Loucy (cell line): ENCODE data around the gene TPRA1.

Experiments used
- H2AFZ ChIP-seq: fragments of 200-600 bp; sonication (generic); 2 replicates; pipeline ENCODE4 v1.6.0; 2016; ENCODE audit warnings: antibody characterized with exemption, mild to moderate bottlenecking, low read length, moderate library complexity
- H3F3A ChIP-seq: fragments of 200-600 bp; 2 replicates; pipeline ENCODE4 v1.6.0; 2016; ENCODE audit warnings: antibody characterized with exemption, low read depth, mild to moderate bottlenecking
- H3K27me3 ChIP-seq: fragments of 200-600 bp; sonication (generic); 2 replicates; pipeline ENCODE4 v1.6.1; 2014; ENCODE audit warnings: low read length, mild to moderate bottlenecking; ENCODE audit not compliant: insufficient read depth, poor library complexity, severe bottlenecking
- H3K36me3 ChIP-seq: fragments of 200-600 bp; sonication (generic); 2 replicates; pipeline ENCODE4 v1.6.1; 2016; ENCODE audit warnings: low read length; ENCODE audit not compliant: insufficient read depth
- H3K4me1 ChIP-seq: fragments of 200-600 bp; sonication (generic); 2 replicates; pipeline ENCODE4 v1.5.1; 2014; ENCODE audit warnings: low read length, mild to moderate bottlenecking; ENCODE audit not compliant: insufficient read depth, poor library complexity, severe bottlenecking
- H3K4me2 ChIP-seq: fragments of 200-600 bp; sonication (generic); 2 replicates; pipeline ENCODE4 v1.6.0; 2014; ENCODE audit warnings: antibody characterized with exemption, low read length, low read depth, mild to moderate bottlenecking; ENCODE audit not compliant: poor library complexity, severe bottlenecking
- H3K4me3 ChIP-seq: fragments of 200-600 bp; sonication (generic); 2 replicates; pipeline ENCODE4 v1.5.1; 2014; ENCODE audit warnings: low read length, mild to moderate bottlenecking, mixed read lengths; ENCODE audit not compliant: poor library complexity, severe bottlenecking
- H3K79me2 ChIP-seq: fragments of 200-600 bp; sonication (generic); 2 replicates; pipeline ENCODE4 v1.6.1; 2014; ENCODE audit warnings: low read length; ENCODE audit not compliant: insufficient read depth
- H3K9ac ChIP-seq: fragments of 200-600 bp; sonication (generic); 2 replicates; pipeline ENCODE4 v1.6.0; 2014; ENCODE audit warnings: mild to moderate bottlenecking, low read depth, low read length, moderate library complexity; ENCODE audit not compliant: poor library complexity, severe bottlenecking
- H3K9me2 ChIP-seq: fragments of 200-600 bp; sonication (generic); replicated peaks from 2 replicates; pipeline ENCODE4 v1.6.1; 2016; ENCODE audit warnings: low read depth, low read length, mixed read lengths
- H3K9me3 ChIP-seq: fragments of 200-600 bp; sonication (generic); 2 replicates; pipeline ENCODE4 v1.6.1; 2014; ENCODE audit warnings: mild to moderate bottlenecking, antibody characterized with exemption, low read length, low read depth; ENCODE audit not compliant: insufficient read depth
- H4K20me1 ChIP-seq: fragments of 200-600 bp; sonication (generic); 2 replicates; pipeline ENCODE4 v1.6.0; 2014; ENCODE audit warnings: antibody characterized with exemption, low read length, mild to moderate bottlenecking; ENCODE audit not compliant: insufficient read depth, poor library complexity, severe bottlenecking
- CTCF ChIP-seq: fragments of 200-600 bp; sonication (generic); conservative IDR thresholded peaks from 2 replicates; pipeline ENCODE4 v1.5.1; 2014; ENCODE audit warnings: mild to moderate bottlenecking, antibody characterized with exemption, low read length
- EZH2phosphoT487 ChIP-seq: fragments of 200-600 bp; IDR thresholded peaks from 2 replicates; pipeline ENCODE4 v1.6.1; 2018; ENCODE audit warnings: antibody characterized with exemption, mild to moderate bottlenecking, moderate library complexity, borderline replicate concordance

TPRA1 gene

GRCh38 chr3:127612966-127613365 lies 22.4 kb upstream of the TPRA1 start:
- Histone ChIP-seq H3K9ac (no peak overlapping the region), H3K27me3 (no peaks in the 10 kb centered on the region), H3K4me3 (no peak overlapping the region), H2AFZ (no peak overlapping the region), H3K4me1 (peaks cover 27% of the 10 kb centered on the region), H3F3A (no peaks in the 10 kb centered on the region), H3K36me3 (peaks cover 95% of the 10 kb centered on the region; the same call in 1 of the 2 replicates), H4K20me1 (peaks cover 76% of the 10 kb centered on the region), H3K9me3 (no peaks in the 10 kb centered on the region), H3K4me2 (peak overlapping the region; percentile 30), H3K79me2 (peaks cover 76% of the 10 kb centered on the region), H3K9me2 (no peaks in the 10 kb centered on the region)
- TF ChIP-seq EZH2phosphoT487 (no peak), CTCF (no peak)

- no peak overlapping the region for H3K9ac ChIP-seq
- H3K27me3 ChIP-seq = no peaks in the 10 kb centered on the region
- H4K20me1 ChIP-seq = peaks cover 84% of the 10 kb centered on the region
- H3K79me2 ChIP-seq = peaks cover 92% of the 10 kb centered on the region
- H3K4me3 ChIP-seq = no peak overlapping the region
- H2AFZ ChIP-seq = no peak overlapping the region
- TF ChIP-seq EZH2phosphoT487 = no peak
- no peaks in the 10 kb centered on the region for H3K9me2 ChIP-seq
- peaks cover 27% of the 10 kb centered on the region for H3K4me1 ChIP-seq
- peaks cover 95% of the 10 kb centered on the region; the same call in 1 of the 2 replicates for H3K36me3 ChIP-seq
- no peaks in the 10 kb centered on the region for H3K9me3 ChIP-seq
- H3K4me2 ChIP-seq = no peak overlapping the region
- no peaks in the 10 kb centered on the region for H3F3A ChIP-seq
These were observed 20.7 kb upstream of the TPRA1 start for GRCh38 chr3:127611251-127611650.

- H3K9me2 ChIP-seq = no peaks in the 10 kb centered on the region
- no peak overlapping the region for H3K4me3 ChIP-seq
- H3K27me3 ChIP-seq = no peaks in the 10 kb centered on the region
- no peak overlapping the region for H3K9ac ChIP-seq
- TF ChIP-seq EZH2phosphoT487 (no peak), CTCF (no peak)
- peaks cover 95% of the 10 kb centered on the region; the same call in 1 of the 2 replicates for H3K36me3 ChIP-seq
- no peaks in the 10 kb centered on the region for H3F3A ChIP-seq
- peaks cover 84% of the 10 kb centered on the region for H4K20me1 ChIP-seq
- H3K79me2 ChIP-seq = peaks cover 94% of the 10 kb centered on the region
- no peaks in the 10 kb centered on the region for H3K9me3 ChIP-seq
- H3K4me1 ChIP-seq = peaks cover 34% of the 10 kb centered on the region
- no peak overlapping the region for H3K4me2 ChIP-seq
- no peak overlapping the region for H2AFZ ChIP-seq
These were observed 19.6 kb upstream of the TPRA1 start for GRCh38 chr3:127610105-127610504.

- H3F3A ChIP-seq = no peaks in the 10 kb centered on the region
- peaks cover 94% of the 10 kb centered on the region for H3K79me2 ChIP-seq
- H3K27me3 ChIP-seq = no peaks in the 10 kb centered on the region
- no peak overlapping the region for H3K4me3 ChIP-seq
- H3K9ac ChIP-seq = no peak overlapping the region
- H3K4me2 ChIP-seq = peak overlapping the region; percentile 41
- no peaks in the 10 kb centered on the region for H3K9me2 ChIP-seq
- peaks cover 91% of the 10 kb centered on the region; the same call in 1 of the 2 replicates for H3K36me3 ChIP-seq
- H4K20me1 ChIP-seq = peaks cover 84% of the 10 kb centered on the region
- no peaks in the 10 kb centered on the region for H3K9me3 ChIP-seq
- no peak overlapping the region for H2AFZ ChIP-seq
- H3K4me1 ChIP-seq = peaks cover 29% of the 10 kb centered on the region
- TF ChIP-seq CTCF (no peak), EZH2phosphoT487 (no peak)
These were observed 17.8 kb upstream of the TPRA1 start for GRCh38 chr3:127608362-127608718.
